IMR-90 (cell line): ENCODE results near the gene NOTCH2. TPM values are rescaled to one million over a fixed set of nuclear protein-coding genes. Genes with fewer than 3 reads are reported as not detected.

Source experiments
- ATAC-seq: fragments of 200-7000 bp; cut with Tn5 transposase; 2 replicates; pipeline ENCODE4 v1.9.1; 2020; ENCODE audit warnings: low read depth, mild to moderate bottlenecking, moderate library complexity
- BruUV-seq: library from RNA; stranded (reverse); fragments of 400-500 nt; replicated peaks from 2 replicates; lab custom pipeline; 2021; lab: Mats Ljungman, UMichigan
- CTCF ChIA-PET: fragments of 300-600 bp; formaldehyde crosslinking; extraction: SDS; loops from one replicate; lab custom pipeline; 2021; ENCODE audit warnings: antibody characterized with exemption; lab: Yijun Ruan, JAX
- POLR2A ChIA-PET: fragments of 300-600 bp; sonication (Branson Sonifier 250); formaldehyde crosslinking; loops from one replicate; lab custom pipeline; 2022; ENCODE audit warnings: antibody characterized with exemption; ENCODE audit not compliant: unreplicated experiment; lab: Charles Lee
- DNase-seq: peaks from one replicate; pipeline ENCODE4 v3.0.0; 2013
- H2AFZ ChIP-seq: replicated peaks from 2 replicates; pipeline ENCODE3; 2013; ENCODE audit warnings: low read length, mild to moderate bottlenecking; ENCODE audit not compliant: poor library complexity
- H2AK5ac ChIP-seq: 2 replicates; pipeline ENCODE4 v1.6.1; 2013; ENCODE audit warnings: low read depth, low read length, inconsistent platforms
- H2AK9ac ChIP-seq: replicated peaks from 2 replicates; pipeline ENCODE3; 2013; ENCODE audit warnings: mild to moderate bottlenecking, low read depth, low read length, moderate library complexity; ENCODE audit not compliant: poor library complexity
- H2BK120ac ChIP-seq: 2 replicates; pipeline ENCODE4 v1.6.1; 2013; ENCODE audit warnings: low read depth, low read length, inconsistent platforms
- H2BK15ac ChIP-seq: 3 replicates; pipeline ENCODE4 v1.6.1; 2013; ENCODE audit warnings: low read depth, low read length, inconsistent platforms
- H2BK20ac ChIP-seq: 2 replicates; pipeline ENCODE4 v1.6.1; 2013; ENCODE audit warnings: low read depth, mild to moderate bottlenecking, inconsistent platforms, low read length, moderate library complexity
- H2BK5ac ChIP-seq: 2 replicates; pipeline ENCODE4 v1.6.1; 2013; ENCODE audit warnings: mild to moderate bottlenecking, low read depth, low read length, inconsistent platforms; ENCODE audit not compliant: poor library complexity, severe bottlenecking
- H3K14ac ChIP-seq: replicated peaks from 2 replicates; pipeline ENCODE4 v1.6.1; 2013; ENCODE audit warnings: low read depth, low read length, inconsistent platforms
- H3K18ac ChIP-seq: 2 replicates; pipeline ENCODE4 v1.6.1; 2013; ENCODE audit warnings: low read depth, low read length, control low read depth
- H3K23ac ChIP-seq: 2 replicates; pipeline ENCODE4 v1.6.1; 2013; ENCODE audit warnings: low read depth, low read length, inconsistent platforms
- H3K27ac ChIP-seq: 2 replicates; pipeline ENCODE4 v1.5.1; 2013; ENCODE audit warnings: mild to moderate bottlenecking, control low read depth, low read length; ENCODE audit not compliant: insufficient read depth
- H3K27me3 ChIP-seq: 2 replicates; pipeline ENCODE4 v1.6.1; 2013; ENCODE audit warnings: low read length; ENCODE audit not compliant: control insufficient read depth, insufficient read depth
- H3K36me3 ChIP-seq: 2 replicates; pipeline ENCODE4 v1.6.1; 2013; ENCODE audit warnings: low read length, mixed read lengths; ENCODE audit not compliant: control insufficient read depth, insufficient read depth
- H3K4ac ChIP-seq: 2 replicates; pipeline ENCODE4 v1.6.1; 2013; ENCODE audit warnings: low read depth, low read length, inconsistent platforms
- H3K4me1 ChIP-seq: 2 replicates; pipeline ENCODE4 v1.6.1; 2013; ENCODE audit warnings: low read length, mixed read lengths; ENCODE audit not compliant: control insufficient read depth, insufficient read depth
- H3K4me2 ChIP-seq: 2 replicates; pipeline ENCODE4 v1.6.1; 2013; ENCODE audit warnings: low read depth, mild to moderate bottlenecking, control low read depth, low read length, moderate library complexity
- H3K4me3 ChIP-seq: 2 replicates; pipeline ENCODE4 v1.5.1; 2013; ENCODE audit warnings: low read depth, mild to moderate bottlenecking, control low read depth, low read length, moderate library complexity; ENCODE audit not compliant: insufficient read depth
- H3K56ac ChIP-seq: 2 replicates; pipeline ENCODE4 v1.6.1; 2013; ENCODE audit warnings: low read length, inconsistent platforms; ENCODE audit not compliant: insufficient read depth; ENCODE audit errors: extremely low read depth
- H3K79me1 ChIP-seq, 2 experiments: 2 replicates each; pipeline ENCODE4 v1.6.1; 2013; ENCODE audit warnings: low read length in 2 of 2, inconsistent platforms in 1 of 2, low read depth in 1 of 2
- H3K9ac ChIP-seq: 2 replicates; pipeline ENCODE4 v1.6.1; 2013; ENCODE audit warnings: low read depth, low read length, control low read depth
- H3K9me1 ChIP-seq: 2 replicates; pipeline ENCODE4 v1.6.1; 2013; ENCODE audit warnings: low read length, inconsistent platforms; ENCODE audit not compliant: insufficient read depth
- H3K9me3 ChIP-seq: 2 replicates; pipeline ENCODE4 v1.6.1; 2013; ENCODE audit warnings: low read length; ENCODE audit not compliant: control insufficient read depth, insufficient read depth
- H4K20me1 ChIP-seq: 2 replicates; pipeline ENCODE4 v1.6.1; 2013; ENCODE audit warnings: low read length, inconsistent platforms; ENCODE audit not compliant: insufficient read depth
- H4K5ac ChIP-seq: 2 replicates; pipeline ENCODE4 v1.6.1; 2013; ENCODE audit warnings: mild to moderate bottlenecking, low read depth, low read length, control low read depth
- H4K8ac ChIP-seq, 2 experiments: 2 replicates each; pipeline ENCODE4 v1.6.1; 2013; ENCODE audit warnings: low read depth in 2 of 2, low read length in 2 of 2, control low read depth in 1 of 2, inconsistent platforms in 1 of 2
- H4K91ac ChIP-seq: 2 replicates; pipeline ENCODE4 v1.6.1; 2013; ENCODE audit warnings: low read depth, low read length, inconsistent platforms; ENCODE audit not compliant: insufficient read depth
- BHLHE40 ChIP-seq: fragments of 150-350 bp; IDR thresholded peaks from 2 replicates; pipeline ENCODE4 v1.6.1; 2016; ENCODE audit warnings: mild to moderate bottlenecking, low read depth, low read length
- CHD1 ChIP-seq: IDR thresholded peaks from 2 replicates; pipeline ENCODE4 v1.6.1; 2012; ENCODE audit warnings: low read depth, low read length, improper control_type of control experiment
- ELK1 ChIP-seq: fragments of 150-350 bp; IDR thresholded peaks from 2 replicates; pipeline ENCODE4 v1.6.1; 2016; ENCODE audit warnings: low read depth, mild to moderate bottlenecking, low read length, moderate library complexity, borderline replicate concordance
- FOS ChIP-seq: fragments of 150-350 bp; IDR thresholded peaks from 2 replicates; pipeline ENCODE4 v1.6.1; 2016; ENCODE audit warnings: low read depth, low read length
- MAFK ChIP-seq: IDR thresholded peaks from 2 replicates; pipeline ENCODE4 v1.6.1; 2012; ENCODE audit warnings: low read depth, low read length, improper control_type of control experiment
- MXI1 ChIP-seq: IDR thresholded peaks from 2 replicates; pipeline ENCODE4 v1.6.1; 2012; ENCODE audit warnings: low read depth, mild to moderate bottlenecking, low read length, moderate library complexity, borderline replicate concordance
- POLR2A ChIP-seq: IDR thresholded peaks from 2 replicates; pipeline ENCODE4 v1.6.1; 2012; ENCODE audit warnings: mild to moderate bottlenecking, low read depth, low read length
- RCOR1 ChIP-seq: IDR thresholded peaks from 2 replicates; pipeline ENCODE4 v1.6.1; 2012; ENCODE audit warnings: mild to moderate bottlenecking, low read length, improper control_type of control experiment; ENCODE audit not compliant: insufficient replicate concordance
- SMC3 ChIP-seq: fragments of 150-350 bp; IDR thresholded peaks from 2 replicates; pipeline ENCODE4 v1.6.1; 2016; ENCODE audit warnings: low read depth, mild to moderate bottlenecking, antibody characterized with exemption, low read length, moderate library complexity
- WGBS, 2 experiments: methylation state at CpG; one replicate each; pipeline versions ENCODE4 v1.1.5 to v1.1.7; 2013; ENCODE audit warnings: missing lambda C conversion rate in 2 of 2; ENCODE audit not compliant: insufficient read length in 1 of 2; ENCODE audit errors: extremely low coverage in 2 of 2; 5-methylcytosine and 5-hydroxymethylcytosine counted together
- dilution Hi-C: fragments of 300-500 bp; cut with HindIII; formaldehyde crosslinking; loops from one replicate; pipeline ENCODE4 v1.14.3; 2018; ENCODE audit warnings: low sequenced_read_pairs; ENCODE audit not compliant: unreplicated experiment
- in situ Hi-C: fragments of 300-500 bp; cut with MboI; formaldehyde crosslinking; loops from 3 replicates; pipeline ENCODE4 v1.14.3; 2019; ENCODE audit warnings: low sequenced_read_pairs, inconsistent platforms, mixed read lengths
- intact Hi-C: fragments of 100-400 bp; cut with micrococcal nuclease; formaldehyde crosslinking; loops from 2 replicates; pipeline ENCODE4 v1.10.0; 2022
- polyA plus RNA-seq, 3 experiments: library from polyadenylated mRNA; depleted of rRNA; stranded (reverse); fragments of >200 nt; gene quantifications; 2 replicates each; pipeline ENCODE4 v1.2.3, GENCODE V29; 2012; ENCODE audit warnings: low replicate concordance in 1 of 3
- total RNA-seq: library from RNA; depleted of rRNA; stranded (reverse); fragments of >200 nt; gene quantifications from 2 replicates; pipeline ENCODE4 v1.2.3, GENCODE V29; 2012

NOTCH2 gene
- total and polyA plus RNA-seq, 2 of the 4 experiments (the other 2 are of a cell fraction) = 40.4 to 131 TPM

GRCh38 chr1:119958223-119958622 is 111.2 kb downstream of the NOTCH2 start:
- no peak overlapping the region for H4K8ac ChIP-seq
- no peak overlapping the region for H2AK9ac ChIP-seq
- no peak overlapping the region for H3K23ac ChIP-seq
- no peak overlapping the region for H3K14ac ChIP-seq
- no peak overlapping the region for H3K9ac ChIP-seq
- H4K91ac ChIP-seq = no peak overlapping the region
- no peak overlapping the region for H3K56ac ChIP-seq
- H3K79me1 ChIP-seq = peaks cover 39 to 59% of the 10 kb centered on the region in 2 experiments
- dilution Hi-C loops = no loop called here
- H2BK15ac ChIP-seq = no peak overlapping the region
- POLR2A ChIA-PET = no interaction called here
- CTCF ChIA-PET = interaction anchor here (2.4 kb wide), 1 partner anchor 10 kb away, joined by 9 read pairs; no protein-coding TSS in a partner anchor
- H3K27me3 ChIP-seq = no peaks in the 10 kb centered on the region
- H4K20me1 ChIP-seq = peaks cover 3% of the 10 kb centered on the region; the same call in 1 of the 2 replicates
- no peak overlapping the region for H3K18ac ChIP-seq
- WGBS, 2 experiments = no CpG with 5 or more reads among the region's 1 CpG
- H3K27ac ChIP-seq = no peak overlapping the region
- H2AK5ac ChIP-seq = no peak overlapping the region
- H3K4me1 ChIP-seq = peaks cover 9% of the 10 kb centered on the region
- no peak for ATAC-seq
- TF ChIP-seq MAFK (no peak), MXI1 (no peak), POLR2A (no peak), RCOR1 (no peak), CHD1 (no peak), BHLHE40 (no peak), ELK1 (no peak), SMC3 (no peak), FOS (no peak)
- no peak overlapping the region for H3K4ac ChIP-seq
- H2BK120ac ChIP-seq = no peak overlapping the region
- no peak overlapping the region for H2BK5ac ChIP-seq
- H3K36me3 ChIP-seq = peaks cover 17% of the 10 kb centered on the region
- BruUV-seq = no TSS peak
- H3K4me3 ChIP-seq = no peak overlapping the region
- peaks cover 19% of the 10 kb centered on the region for H3K9me1 ChIP-seq
- in situ Hi-C loops = no loop called here
- H2BK20ac ChIP-seq = no peak overlapping the region
- DNase-seq = no peak
- intact Hi-C loops = no loop called here
- no peaks in the 10 kb centered on the region for H3K9me3 ChIP-seq
- no peak overlapping the region for H4K5ac ChIP-seq
- no peak overlapping the region for H3K4me2 ChIP-seq
- no peak overlapping the region for H2AFZ ChIP-seq
